ENCODE data around the gene ZNF511.
A peak's percentile ranks its signal among the peaks of the same experiment; 100 is the strongest.

Gene ZNF511

DNA sequence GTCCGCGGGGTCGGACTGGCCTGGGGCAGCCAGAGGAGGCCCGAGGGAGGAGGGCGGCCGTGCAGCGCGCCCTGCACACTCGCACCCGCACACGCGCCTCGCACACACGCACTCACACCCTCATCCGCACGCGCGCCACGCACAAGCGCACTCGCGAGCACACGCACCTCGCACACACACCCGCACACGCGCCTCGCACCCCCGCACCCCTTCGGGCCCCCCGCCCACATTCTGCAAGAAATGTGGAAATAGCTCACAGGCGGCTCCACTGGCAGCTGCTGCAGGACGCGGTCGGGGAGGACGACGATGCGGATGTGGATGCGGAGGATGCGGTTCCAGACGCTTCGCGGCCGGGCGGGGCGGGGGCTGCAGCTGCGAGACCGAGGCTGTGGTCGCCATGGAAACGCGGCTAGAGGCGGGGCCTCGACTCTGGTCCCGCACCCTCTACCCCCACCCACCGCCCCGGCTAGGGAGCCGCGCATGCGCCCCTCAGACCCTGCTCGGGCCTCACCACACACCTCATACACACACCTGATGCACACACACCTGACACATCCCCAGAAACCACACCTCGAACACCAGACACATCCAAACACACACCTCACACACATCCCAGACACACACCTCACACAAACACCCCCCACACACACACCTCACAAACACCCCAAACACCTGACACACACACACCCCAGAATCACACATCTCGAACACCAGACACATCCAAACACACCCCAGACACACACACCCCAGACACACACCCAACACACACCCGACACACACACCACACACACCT lies 28.1 kb downstream of the ZNF511 start, which contains the start of gene CALY:
TSS of gene CALY (minus strand) at position 320 of the 793 bp plus-strand sequence. CDS start 7,907 bp downstream, outside the sequence.
- peak; percentile 92 for DNase-seq

DNA sequence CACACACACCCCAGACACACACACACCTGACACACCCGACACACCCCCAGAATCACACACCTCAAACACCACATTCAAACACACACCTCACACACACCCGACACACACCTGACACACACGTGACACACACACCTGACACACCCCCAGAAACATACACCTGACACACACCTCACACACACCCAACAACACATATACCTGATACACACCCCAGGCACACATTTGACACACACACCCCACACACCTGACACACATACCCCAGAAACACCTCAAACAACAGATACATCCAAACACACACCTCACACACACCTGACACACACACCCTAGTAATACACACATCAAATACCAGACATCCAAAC lies 28.6 kb downstream of the ZNF511 start:
- no peak for DNase-seq

DNA sequence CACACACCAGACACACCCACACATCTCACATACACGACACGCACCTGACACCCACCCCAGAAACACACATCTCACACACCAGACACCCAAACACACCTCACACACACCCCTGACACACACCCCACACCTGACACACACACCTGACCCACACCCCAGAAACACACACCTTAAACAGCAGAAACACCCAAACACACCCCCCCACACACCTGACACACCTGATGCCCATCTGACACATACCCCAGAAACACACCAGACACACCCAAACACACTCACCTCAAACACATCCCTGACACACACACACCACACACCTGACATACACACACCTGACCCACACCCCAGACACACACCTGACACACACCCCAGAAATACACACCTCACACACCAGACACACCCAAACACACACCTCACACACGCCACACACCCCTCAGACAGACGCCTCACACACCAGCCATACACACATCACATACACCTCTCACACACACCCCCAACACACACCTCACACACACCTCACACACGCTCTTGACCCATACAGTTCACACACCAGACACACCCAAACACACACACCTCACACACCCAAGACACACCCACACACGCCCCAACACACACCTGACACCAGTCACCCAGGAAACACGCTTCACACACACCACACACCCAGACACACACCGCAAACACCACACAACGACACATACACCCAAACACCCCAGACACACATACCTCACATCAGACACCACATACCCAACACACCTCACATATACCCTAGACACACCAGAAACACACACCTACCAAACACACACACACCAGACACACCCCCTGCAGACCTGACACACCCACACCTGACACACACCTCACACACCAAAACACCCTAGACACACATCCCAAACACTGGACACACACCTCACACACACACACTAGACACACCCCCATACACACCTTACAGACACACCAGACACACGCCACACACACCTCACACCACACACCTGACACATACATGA lies 29.7 kb downstream of the ZNF511 start:
- no peak for DNase-seq

DNA sequence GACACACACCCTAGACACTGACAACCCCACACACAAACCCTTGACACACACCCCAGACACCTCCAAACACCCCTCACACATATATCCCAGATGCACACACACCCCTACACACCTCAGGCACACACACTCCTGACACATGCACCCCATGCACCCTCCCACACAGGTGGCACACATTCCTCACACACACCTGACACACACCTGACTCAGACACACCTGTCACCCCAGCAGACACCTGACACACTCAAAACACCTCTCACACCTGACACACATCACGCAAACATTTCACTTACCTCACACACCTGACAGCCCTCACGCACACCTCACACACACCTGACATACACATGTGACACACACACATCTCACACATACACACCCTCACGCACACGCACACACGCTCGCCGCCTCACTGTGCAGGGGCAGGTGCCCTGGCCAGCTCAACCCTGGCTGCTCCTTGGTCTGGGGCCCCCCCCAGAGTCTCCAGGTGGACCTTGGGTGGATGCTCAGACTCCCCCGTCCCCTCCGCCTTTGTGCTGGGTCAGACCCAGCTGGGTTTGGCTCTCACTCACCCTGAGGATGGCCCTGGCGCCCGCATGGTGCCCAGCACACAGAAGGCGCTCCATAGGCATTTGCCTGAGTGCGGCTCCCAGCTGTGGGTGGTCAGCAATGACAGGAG lies 31.1 kb downstream of the ZNF511 start:
- DNase-seq = no peak

DNA sequence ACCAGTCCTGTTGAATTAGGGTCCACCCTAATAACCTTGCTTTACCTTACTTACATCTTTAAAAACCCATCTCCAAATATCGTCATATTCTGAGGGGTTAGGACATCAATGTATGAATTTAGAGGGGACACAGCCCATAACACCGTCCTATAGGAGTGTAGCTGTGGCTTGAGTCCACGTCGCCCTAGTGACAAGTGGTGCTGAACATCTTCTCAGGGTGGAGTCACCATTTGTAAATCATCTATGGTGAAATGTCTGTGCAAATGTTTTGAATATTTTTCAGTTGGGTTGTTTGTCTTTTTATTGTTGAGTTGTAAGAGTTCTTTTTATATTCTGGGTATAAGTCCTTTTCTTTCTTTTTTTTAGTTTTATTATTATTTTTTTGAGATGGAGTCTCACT lies 33.3 kb downstream of the ZNF511 start:
- DNase-seq = no peak

DNA sequence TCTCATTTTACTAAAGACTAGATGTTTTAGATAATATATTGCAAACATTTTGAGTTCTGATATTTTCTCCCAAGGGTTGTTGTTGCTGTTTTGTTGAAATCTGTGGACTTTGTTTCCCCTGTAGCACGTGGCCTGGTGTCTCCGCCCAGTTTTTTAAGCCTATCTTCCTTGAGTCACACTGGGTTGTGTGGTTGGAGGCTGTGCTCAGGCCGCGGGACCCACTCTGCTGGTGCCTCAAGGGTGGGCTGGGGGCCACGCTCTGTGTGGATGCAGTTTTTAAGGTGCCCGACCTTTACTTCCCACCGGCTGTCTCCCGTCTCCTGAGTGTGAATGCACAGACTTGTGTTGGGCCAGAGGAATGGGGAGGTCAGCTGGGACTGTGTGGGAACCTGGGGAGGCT lies 34.2 kb downstream of the ZNF511 start:
- DNase-seq = no peak

DNA sequence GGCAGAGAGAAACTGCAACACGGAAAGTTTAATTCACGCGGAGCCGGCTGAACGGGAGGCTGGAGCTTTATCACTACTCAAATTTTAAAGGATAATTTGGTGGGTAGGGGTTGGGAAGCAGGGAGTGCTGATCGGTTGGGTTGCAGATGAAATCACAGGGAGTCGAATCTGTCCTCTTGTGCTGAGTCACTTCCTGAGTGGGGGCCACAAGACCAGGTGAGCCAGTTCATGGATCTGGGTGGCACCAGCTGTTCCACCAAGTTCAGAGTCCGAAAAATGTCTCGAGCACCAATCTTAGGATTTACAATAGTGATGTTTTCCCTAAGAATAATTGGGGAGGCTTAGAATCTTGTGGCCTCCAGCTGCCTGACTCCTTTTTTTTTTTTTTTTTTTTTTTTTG lies 34.8 kb downstream of the ZNF511 start:
- DNase-seq = no peak

DNA sequence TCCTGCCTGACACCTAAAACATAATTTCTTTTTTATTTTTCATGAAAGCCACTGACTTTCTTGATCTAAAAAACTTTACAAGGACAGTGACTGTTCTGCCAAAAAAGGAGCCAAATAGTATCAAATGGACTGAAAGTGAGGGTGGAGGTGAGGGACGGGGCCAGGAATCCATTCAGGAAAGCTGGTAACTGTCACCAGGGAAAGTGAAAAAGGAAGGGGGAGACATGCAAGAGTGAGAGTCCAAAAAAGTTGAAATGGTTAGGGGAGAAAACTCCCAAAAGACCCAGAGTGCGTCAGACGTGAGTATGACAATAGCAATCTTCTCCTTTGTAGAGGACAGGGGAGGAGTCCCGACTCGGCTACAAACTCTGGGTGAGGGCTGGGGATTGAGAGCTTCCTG lies 35.5 kb downstream of the ZNF511 start:
- DNase-seq = no peak

DNA sequence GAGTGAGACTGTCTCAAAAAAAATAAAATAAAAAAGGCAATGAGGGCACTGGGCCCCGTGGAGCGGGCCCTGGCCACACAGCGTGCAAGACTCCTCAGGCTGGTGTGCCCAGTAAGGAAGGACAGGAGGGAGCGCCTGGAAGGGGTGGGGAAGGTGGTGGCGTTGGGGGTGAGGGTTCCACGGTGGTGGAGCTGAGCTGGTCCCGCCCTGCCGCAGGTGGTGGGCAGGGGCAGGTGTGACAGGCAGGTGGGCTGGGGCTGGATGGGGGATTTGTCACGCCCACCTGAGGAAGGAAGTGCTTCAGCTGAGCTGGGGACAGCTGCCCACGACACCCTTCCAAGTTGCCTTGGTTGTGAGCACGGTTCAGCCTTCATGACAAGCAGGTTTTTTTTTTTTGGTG lies 37.7 kb downstream of the ZNF511 start:
- no peak for DNase-seq

DNA sequence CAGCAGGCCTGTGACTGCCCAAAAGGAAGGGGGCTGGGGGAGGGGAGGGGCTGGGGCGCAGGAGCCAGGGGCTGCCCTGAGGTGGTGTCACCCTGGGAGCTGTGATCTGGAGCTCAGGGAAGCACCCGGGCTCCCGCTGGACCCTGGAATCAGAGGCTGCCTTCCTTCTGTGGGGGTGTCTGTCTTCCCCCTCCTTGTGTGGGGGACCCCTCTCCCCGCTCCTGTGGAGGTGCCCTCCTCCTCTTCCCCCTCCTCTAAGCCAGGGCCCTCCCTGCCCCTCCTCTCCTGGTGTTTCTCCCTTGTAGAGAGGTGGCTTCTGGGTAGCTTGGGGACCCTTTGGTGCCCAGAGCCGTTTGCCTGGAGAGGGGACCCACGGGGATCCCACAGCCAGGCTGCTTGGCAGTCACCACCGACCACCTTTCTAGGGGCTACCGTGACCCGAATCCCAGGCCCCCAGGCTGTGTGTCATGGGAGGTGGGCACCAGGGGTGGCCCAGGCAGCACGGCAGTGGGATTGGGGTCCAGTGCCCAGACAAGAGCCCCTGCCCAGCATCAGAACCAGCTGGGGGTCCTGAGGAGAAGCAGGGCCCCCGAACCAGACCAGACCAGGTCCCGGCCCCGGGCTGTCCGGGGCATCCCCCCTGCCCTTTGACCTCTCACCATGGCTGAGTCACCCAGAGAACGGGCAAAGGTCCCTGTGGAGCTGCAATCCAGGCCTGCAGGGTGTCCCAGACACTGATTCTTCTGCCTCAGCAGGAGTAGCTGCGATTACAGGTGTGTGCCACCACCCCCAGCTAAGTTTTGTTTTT lies 39.2 kb downstream of the ZNF511 start:
- DNase-seq = no peak

DNA sequence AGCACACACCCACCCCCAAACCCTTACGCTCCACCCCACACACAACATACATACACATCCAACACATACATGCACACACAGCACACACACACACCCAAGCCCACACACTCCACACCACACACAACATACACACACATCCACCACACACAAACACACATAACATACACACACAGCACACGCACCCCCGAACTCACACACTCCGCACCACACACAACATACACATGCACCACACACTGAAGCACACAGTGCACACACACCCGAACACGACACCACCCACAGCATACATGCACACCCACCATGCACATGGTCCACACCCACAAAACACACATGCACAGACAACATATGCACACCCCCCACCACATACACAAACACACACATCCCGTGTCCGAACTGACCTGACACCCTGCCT lies 40.5 kb downstream of the ZNF511 start:
- no peak for DNase-seq

DNA sequence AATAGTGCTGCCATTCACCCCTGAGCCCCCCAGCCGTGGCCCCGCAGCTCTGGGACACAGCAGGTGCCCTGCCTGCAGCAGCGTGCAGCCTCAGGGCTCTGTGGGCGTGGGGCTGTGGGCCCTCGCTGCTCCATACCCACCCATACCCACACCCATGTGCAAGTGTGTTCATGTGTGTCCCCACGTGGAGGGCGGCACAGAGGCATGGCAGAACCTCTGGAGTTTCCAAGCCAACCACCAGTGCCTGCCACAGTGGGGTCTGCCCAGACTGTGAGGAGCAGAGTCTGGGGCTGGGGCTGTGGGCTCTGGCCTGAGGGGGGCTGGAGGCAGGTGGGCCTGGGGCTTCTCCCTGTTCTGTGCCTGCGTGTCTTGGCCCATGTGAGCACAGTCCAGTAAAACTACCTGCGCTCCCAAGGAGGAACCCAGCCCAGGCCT lies 40.9 kb downstream of the ZNF511 start:
- no peak for DNase-seq

DNA sequence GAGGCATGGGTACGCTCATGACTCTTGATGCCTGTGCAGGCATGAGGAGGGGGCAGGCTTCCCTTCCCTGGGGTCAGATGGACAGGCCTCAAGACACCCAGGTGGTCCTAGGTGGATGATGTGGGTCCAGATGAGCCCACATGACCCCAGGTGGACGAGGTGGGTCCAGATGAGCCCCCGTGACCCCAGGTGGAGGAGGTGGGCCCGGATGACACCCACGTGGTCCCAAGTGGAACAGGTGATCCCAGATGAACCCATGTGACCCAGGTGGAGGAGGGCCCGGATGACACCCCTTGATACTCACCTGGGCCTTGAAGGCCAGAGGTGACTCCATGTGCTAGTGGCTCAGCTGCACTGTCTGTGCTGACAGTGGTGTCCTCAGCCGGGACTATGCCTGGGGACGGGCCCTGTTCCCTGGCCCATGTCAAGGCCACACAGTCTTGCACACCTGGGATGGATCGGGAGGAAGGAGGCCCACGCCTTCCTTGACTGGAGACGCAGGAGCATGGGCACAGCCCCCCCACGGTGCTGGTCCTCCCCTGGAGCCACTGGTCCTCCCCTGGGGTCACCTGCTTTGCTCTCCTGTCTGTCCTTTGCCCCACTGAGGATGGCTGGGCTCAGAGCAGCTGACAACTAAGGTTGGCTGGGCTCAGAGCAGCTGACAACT lies 41.7 kb downstream of the ZNF511 start:
- DNase-seq = no peak

DNA sequence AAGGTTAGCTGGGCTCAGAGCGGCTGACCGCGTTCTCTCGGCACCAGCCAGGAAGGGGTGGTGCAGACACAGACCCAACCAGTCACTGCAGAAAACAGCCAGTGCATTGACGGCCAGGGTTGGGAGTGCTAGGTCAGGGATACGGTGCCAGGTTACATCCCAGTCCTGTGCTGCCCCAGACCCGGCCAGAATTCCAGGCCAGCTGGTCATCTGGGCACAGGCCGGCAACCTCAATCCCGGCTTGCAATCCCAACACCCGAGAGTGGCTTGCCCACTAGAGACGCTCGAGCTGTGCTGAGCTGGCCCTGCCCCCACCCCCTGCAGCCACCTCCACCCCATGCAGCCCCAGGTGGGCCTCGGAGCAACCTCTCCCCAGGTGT lies 42.2 kb downstream of the ZNF511 start:
- DNase-seq = no peak

DNA sequence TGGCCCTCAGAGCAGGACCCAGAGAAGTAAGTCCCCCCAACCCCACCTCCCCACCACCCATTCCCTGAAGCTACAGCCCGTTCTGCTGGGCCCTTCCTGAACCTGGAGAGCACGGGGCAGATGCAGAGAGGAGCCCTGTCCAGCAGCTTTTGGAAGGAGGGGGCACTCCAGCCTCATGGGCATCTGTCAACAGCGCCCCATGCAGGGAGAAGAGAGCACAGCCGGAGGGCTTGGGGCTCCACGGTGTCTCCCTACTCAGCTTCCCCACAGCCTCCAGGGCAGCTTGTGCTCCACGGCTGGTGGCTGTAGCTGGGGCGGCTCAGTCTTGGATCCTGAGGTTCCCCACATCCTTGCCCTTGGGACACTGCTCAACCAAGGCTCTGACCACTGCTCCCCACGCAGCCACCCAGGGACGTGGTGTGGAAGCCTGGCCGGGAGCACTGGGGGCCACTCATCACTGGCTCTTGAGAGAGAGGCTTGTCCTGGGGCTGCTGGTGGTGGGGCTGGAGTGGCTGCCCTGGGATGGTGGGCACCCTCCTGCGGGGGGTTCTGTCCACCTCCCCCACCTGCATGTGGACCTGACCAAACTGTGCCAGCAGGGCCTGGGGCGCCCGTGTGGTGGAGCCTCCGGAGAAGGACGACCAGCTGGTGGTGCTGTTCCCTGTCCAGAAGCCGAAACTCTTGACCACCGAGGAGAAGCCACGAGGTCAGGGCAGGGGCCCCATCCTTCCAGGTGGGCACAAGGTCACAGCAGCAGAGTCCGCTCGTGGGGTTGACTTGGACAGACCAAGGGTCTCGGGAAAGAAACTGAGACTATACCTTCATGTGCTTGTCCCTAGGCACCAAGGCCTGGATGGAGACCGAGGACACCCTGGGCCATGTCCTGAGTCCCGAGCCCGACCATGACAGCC lies 42.9 kb downstream of the ZNF511 start:
- no peak for DNase-seq

DNA sequence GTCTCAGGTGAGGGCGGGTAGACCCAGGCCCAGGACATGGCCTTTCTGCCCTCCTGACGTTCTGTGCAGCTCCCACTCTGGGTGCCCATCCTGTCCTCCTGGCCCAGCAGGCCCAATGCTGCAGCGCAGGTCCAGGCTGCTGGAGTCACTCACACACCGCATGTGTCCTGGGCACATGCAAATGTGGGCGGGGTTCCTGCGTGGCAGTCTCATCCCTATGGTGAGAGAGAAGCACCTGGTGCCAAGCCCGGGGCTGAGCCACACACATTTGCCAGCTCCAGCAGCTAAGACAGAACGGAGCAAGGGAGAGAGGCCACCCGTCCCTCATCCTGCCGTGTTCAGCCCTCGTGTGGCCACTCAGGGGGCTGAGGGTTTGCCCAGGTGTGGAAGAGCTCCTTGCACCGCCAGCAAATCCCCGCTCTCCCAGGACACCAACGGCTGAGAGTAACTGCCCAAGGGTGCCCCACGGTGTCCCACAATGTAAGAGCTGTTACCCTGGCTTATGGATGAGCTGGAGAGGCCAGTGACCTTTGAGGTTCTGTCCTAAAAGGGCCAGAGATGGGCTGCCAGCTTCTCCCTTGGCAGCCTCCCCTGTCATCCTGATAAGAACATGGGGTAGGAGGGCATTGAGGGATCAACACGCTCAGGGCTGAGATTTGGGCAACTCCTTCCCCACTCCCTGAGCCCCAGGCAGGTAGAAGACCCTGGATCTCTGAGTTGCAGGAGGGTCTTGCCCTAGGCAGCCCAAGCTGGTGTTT lies 44.7 kb downstream of the ZNF511 start:
- DNase-seq = no peak

DNA sequence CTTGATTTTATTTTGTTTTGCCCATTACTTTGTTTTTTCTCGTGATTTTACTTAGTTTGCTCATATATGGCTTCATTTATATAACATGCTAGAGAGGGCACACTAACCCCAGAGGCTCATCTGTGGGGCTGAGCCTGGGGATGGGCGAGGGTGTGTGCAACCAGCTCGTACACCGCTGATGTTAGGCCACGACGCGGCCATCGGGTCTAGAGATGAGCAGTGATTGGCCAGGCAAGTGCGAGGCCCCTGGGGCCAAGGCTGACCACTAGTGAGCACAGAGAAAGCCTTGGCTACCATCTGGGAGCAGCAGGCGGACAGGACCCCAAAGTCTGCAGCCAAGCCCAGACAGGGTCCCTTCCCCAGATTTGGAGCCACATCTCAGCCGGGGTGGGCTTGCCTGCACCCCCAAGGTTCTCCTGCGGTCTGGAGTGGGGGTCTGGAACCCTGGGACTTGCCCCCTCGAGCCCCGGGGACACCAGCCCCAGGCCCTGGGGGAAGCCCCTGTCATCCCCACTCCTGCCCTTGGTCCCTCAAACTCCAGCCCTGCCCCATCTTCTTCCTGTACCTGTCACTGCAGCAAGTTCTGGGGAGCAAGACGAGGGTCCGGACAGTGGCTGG lies 45.4 kb downstream of the ZNF511 start:
- no peak for DNase-seq

DNA sequence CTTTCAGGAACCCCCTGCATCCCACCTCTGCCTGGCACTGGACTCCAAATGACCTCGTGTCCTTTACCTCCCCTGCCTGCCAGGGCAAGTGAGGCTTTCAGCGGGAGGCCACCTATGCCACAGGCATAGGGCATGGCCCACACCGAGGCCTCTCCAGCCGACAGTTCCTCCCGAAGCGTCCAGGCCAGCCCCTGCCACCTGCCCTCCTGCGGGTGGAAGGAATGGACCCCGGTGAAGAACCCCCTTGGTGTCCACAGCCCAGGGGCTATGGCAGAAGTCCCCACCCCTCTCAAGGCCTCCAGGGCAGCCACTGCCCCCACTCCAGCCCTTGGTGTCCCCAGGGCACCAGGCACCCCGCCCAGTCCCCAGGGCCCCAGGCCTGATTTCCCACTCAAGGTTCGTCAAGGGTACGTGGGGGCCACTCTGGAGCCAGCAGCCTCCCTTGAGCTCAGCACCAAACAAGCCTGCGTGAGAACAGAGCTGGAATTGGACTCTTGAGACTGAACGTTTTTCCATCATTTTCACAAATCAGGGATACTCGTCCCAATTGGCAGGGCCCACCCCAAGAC lies 46.0 kb downstream of the ZNF511 start:
- DNase-seq = no peak

DNA sequence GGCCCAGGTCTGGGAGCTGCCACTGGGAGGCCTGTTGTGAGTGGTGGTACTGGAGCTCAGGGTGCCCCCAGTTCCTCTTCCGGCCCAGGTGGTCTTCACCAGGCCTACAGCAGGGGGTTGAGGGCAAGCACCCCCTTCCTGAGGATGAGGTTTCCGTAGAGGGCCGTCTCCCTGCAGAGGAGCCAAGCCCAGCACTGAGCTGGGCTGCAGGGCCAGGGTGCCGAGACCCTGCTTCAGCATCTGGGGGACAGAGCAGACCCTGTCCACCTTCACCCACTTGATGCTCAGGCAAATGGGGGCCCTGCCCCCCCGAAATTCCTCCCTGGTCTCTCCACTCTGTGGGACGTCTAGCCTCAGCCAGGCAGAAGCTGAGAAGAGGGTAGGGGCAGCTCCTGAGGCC lies 46.6 kb downstream of the ZNF511 start:
- no peak for DNase-seq
